Measurements from ENCODE around the gene CDX2.

DNA sequence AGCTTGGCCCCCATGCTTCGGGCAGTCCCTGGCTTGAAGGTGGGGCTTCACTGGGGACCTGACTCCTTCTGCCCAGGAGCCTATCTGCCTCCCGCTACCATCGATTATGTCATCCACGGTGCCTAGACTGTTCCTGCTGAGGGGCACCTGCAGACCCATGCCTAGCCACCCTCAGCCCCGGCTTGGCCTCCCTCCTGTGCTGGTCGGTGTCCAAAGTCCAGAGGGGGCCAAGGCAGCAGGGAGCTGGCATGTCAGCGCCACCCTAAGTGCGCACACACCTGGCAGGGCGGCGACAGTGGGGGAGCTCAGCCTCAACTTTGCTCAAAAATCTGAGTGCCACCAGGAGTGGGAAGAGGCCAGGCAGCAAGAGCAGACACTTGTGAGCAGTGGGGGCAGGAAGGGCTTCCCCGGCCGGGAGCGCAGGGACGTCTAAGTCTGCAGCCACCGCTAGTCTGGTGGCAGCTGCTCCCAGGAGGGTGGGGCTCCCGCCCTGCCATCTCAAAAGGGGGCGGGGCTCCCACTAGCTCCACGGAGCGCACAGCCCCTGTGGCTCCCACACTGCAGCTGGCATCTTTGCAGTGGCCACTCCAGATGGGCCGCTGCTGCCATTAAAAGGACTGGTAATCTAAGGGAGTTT, 32.8 kb upstream of the CDX2 start:
- TF ChIP-seq, protein P1, sequence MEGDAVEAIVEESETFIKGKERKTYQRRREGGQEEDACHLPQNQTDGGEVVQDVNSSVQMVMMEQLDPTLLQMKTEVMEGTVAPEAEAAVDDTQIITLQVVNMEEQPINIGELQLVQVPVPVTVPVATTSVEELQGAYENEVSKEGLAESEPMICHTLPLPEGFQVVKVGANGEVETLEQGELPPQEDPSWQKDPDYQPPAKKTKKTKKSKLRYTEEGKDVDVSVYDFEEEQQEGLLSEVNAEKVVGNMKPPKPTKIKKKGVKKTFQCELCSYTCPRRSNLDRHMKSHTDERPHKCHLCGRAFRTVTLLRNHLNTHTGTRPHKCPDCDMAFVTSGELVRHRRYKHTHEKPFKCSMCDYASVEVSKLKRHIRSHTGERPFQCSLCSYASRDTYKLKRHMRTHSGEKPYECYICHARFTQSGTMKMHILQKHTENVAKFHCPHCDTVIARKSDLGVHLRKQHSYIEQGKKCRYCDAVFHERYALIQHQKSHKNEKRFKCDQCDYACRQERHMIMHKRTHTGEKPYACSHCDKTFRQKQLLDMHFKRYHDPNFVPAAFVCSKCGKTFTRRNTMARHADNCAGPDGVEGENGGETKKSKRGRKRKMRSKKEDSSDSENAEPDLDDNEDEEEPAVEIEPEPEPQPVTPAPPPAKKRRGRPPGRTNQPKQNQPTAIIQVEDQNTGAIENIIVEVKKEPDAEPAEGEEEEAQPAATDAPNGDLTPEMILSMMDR (IDR thresholded peaks at IDR 0.05) = no peak
- no peak for TF ChIP-seq POLR2A (IDR thresholded peaks at IDR 0.05)

Measured in thyroid gland (tissue), 4 donors.